Subcutaneous abdominal adipose tissue (tissue), 5 donors: ENCODE measurements around the gene SLC30A2.

Experiments
- H3K27ac ChIP-seq: one replicate; pipeline ENCODE4 v1.7.0; 2013; ENCODE audit warnings: low read depth, mild to moderate bottlenecking, inconsistent platforms, low read length, moderate library complexity
- H3K27me3 ChIP-seq, 5 donors: one replicate each; pipeline ENCODE4 v1.7.0; 2013; ENCODE audit warnings: low read length in 5 of 5, inconsistent platforms in 1 of 5; ENCODE audit not compliant: control insufficient read depth in 5 of 5, insufficient read depth in 4 of 5
- H3K36me3 ChIP-seq, 5 donors: one replicate each; pipeline ENCODE4 v1.7.0; 2013; ENCODE audit warnings: low read length in 5 of 5; ENCODE audit not compliant: control insufficient read depth in 5 of 5, insufficient read depth in 5 of 5
- H3K4me1 ChIP-seq, 5 donors: one replicate each; pipeline ENCODE4 v1.7.0; 2013; ENCODE audit warnings: low read length in 5 of 5, mild to moderate bottlenecking in 3 of 5, moderate library complexity in 1 of 5; ENCODE audit not compliant: control insufficient read depth in 5 of 5, insufficient read depth in 5 of 5
- H3K4me3 ChIP-seq, 5 donors: one replicate each; pipeline ENCODE4 v1.7.0; 2013; ENCODE audit warnings: low read length in 5 of 5, low read depth in 1 of 5
- H3K9ac ChIP-seq, 5 donors: one replicate each; pipeline ENCODE4 v1.7.0; 2013; ENCODE audit warnings: low read length in 5 of 5, mild to moderate bottlenecking in 4 of 5, moderate library complexity in 3 of 5
- H3K9me3 ChIP-seq, 5 donors: one replicate each; pipeline ENCODE4 v1.7.0; 2013; ENCODE audit warnings: low read length in 5 of 5; ENCODE audit not compliant: control insufficient read depth in 5 of 5
- donor health status: healthy.
- donor health status: healthy.
- donor health status: healthy.
- donor health status: healthy.
- donor health status: healthy.

The SLC30A2 gene

DNA sequence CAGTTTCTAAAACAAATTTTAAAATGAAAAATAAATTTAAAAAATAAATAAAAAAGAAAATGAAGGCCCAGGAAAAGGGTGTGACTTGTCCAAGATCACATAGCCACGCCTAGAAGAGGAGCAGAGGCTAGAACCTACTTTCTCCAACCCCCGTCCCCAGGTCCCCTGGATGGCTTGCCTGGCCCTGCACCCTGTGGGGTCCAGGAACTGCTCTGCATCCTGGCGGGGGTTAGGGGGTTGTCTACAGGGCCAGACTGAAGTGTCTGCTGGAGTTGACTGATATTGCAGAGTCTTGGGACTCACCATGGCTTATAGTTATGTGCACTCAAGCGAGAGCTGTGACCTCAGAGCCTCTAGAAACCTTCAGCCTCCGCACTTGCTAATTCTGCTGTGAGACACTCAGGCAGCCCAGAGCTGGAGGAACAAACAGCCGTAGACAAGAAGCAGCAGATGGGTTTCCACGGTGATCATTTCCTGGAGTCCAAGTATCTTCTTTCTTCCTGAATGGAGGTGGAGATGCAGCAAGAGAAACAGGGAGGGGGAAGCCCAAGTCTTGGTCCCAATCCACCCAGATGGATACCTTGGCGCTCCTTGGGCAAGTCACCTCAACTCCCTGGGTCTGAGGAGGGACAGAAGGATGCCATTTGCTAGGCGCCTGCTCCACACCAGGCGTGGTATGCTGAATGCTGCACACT, 29.5 kb downstream of the SLC30A2 start:
- Histone ChIP-seq H3K9ac (no peak overlapping the region), H3K36me3 (no peaks in the 10 kb centered on the region), H3K9me3 (no peaks in the 10 kb centered on the region), H3K27ac (no peak overlapping the region), H3K4me1 (peaks cover 0 to 13% (median 5%) of the 10 kb centered on the region in 5 donors), H3K27me3 (peaks cover 15 to 26% (median 25%) of the 10 kb centered on the region in 5 donors), H3K4me3 (no peak overlapping the region)

DNA sequence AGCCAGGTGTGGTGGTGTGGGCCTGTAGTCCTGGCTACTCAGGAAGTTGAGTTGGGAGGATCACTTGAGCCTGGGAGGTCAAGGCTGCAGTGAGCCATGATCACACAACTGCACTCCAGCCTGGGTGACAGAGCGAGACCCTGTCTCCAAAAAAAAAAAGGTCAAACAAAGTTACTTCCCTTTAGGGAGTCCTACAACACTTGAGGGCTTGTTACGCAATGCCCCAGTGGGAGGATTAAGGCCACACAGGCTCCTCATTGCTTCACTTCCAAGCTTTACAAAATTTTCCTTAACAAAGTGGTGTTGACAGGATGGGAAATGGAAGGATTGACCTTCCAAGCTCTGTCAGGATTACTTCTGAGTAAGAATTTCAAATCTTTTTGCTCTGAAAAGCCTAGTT, 30.6 kb downstream of the SLC30A2 start:
- H3K27ac ChIP-seq: no peak overlapping the region
- H3K27me3 ChIP-seq: peaks cover 4 to 16% (median 14%) of the 10 kb centered on the region in 5 donors
- no peak overlapping the region for H3K4me3 ChIP-seq
- H3K4me1 ChIP-seq: peaks cover 0 to 13% (median 5%) of the 10 kb centered on the region in 5 donors
- H3K9me3 ChIP-seq: no peaks in the 10 kb centered on the region
- H3K9ac ChIP-seq: peak overlapping the region in 1 of 5 donors; percentile 25
- H3K36me3 ChIP-seq: no peaks in the 10 kb centered on the region

DNA sequence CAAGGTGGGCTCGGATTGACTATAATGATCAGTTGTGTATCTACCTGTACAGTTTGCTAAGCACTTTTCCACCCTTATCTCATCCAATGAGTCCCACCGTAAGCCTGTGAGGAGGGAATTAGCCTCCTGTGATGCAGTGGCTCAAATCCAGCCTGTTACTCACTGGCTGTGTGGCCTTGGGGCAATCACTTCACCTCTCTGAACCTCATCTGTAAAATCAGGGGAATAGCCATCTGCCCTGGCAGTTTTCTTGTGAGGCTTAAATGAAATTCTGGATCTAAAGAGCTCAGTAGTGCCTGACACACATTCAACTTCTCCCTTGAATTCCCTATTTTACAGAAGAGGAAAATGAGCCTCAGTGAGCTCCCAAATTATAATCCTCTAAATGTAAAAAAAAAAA, 31.7 kb downstream of the SLC30A2 start:
- H3K9me3 ChIP-seq: no peaks in the 10 kb centered on the region
- no peak overlapping the region for H3K4me3 ChIP-seq
- peaks cover 0 to 11% (median 7%) of the 10 kb centered on the region in 5 donors for H3K27me3 ChIP-seq
- H3K4me1 ChIP-seq: peaks cover 0 to 13% (median 5%) of the 10 kb centered on the region in 5 donors
- no peak overlapping the region for H3K9ac ChIP-seq
- no peaks in the 10 kb centered on the region for H3K36me3 ChIP-seq
- H3K27ac ChIP-seq: no peak overlapping the region

DNA sequence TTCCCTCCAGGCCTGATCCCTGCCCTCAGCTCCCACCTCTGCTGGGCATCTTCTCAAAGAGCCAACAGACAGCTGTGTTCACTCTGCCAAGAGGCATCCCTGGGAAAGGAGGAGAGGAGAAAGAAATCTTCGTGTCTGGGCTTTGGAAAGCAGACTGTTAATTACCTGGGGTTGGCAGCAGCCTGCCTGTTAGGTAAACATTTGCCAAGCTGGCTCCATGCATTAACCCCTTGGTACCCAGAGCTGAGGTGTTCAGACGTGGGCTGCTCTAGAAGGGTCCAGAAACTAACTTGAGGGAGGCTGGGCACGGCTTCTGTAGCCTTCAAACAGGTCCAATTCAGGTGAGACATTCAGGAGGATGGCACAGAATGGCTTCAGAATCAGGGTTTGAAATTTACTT, 33.1 kb downstream of the SLC30A2 start:
- H3K4me3 ChIP-seq: no peak overlapping the region
- H3K36me3 ChIP-seq: no peaks in the 10 kb centered on the region
- peaks cover 0 to 11% (median 8%) of the 10 kb centered on the region in 5 donors for H3K27me3 ChIP-seq
- no peak overlapping the region for H3K27ac ChIP-seq
- no peaks in the 10 kb centered on the region for H3K9me3 ChIP-seq
- no peak overlapping the region for H3K9ac ChIP-seq
- peaks cover 0 to 13% (median 5%) of the 10 kb centered on the region in 5 donors for H3K4me1 ChIP-seq

DNA sequence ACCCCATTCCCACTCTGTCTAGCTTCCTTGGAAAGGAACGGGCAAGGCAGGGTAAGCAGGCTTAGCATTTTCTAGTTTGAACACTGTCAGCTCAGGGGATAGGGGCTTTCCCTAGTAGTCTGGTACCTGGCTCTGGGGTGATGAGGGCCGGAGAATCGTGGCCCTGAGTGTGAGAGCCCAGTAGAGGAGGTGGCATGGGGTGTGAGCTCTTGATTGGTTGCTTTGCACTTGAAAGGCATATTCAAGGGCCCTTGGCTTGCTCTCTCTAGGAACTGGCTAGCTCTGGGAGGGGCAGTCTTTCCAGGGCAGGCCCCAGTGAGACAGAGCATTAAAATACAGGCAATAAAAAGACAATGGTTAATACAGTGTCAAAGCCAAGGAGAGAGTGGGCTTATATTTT, 35.1 kb downstream of the SLC30A2 start:
- H3K27me3 ChIP-seq: peaks cover 0 to 7% (median 5%) of the 10 kb centered on the region in 5 donors
- no peaks in the 10 kb centered on the region for H3K36me3 ChIP-seq
- no peaks in the 10 kb centered on the region for H3K9me3 ChIP-seq
- H3K4me3 ChIP-seq: no peak overlapping the region
- H3K4me1 ChIP-seq: peaks cover 0 to 10% (median 7%) of the 10 kb centered on the region in 5 donors
- H3K27ac ChIP-seq: no peak overlapping the region
- H3K9ac ChIP-seq: no peak overlapping the region

DNA sequence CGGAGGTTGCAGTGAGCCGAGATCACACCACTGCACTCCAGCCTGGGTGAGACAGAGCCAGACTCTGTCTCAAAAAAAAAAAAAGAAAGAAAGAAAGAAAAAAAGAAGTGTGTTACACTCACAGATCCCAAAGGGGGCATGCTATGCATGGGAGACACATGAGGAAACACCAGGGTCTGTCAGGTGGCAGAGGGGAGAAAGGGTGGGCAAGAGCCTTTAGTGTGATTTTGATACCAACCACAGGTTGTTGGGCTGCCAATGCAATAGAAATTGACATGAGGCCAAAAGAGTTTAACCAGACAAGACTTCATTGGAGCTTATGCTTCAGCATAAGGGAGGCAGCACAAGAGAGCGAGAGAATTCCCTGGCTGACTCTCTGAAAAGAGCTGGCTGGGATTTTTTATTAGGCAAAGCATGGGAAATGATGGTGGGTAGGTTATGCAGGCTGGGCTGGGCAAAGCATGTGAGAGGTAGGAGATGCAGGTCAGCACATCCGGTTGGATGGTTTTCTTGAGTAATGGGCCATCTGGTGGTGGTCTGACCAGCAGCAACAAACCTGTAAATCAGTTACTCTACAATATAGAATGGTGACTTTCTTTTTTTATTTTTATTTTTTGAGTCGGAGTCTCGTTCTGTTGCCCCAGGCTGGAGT, 36.0 kb downstream of the SLC30A2 start:
- no peak overlapping the region for H3K9ac ChIP-seq
- no peak overlapping the region for H3K27ac ChIP-seq
- no peak overlapping the region for H3K4me3 ChIP-seq
- no peaks in the 10 kb centered on the region for H3K36me3 ChIP-seq
- no peaks in the 10 kb centered on the region for H3K9me3 ChIP-seq
- peaks cover 2 to 12% (median 12%) of the 10 kb centered on the region in 5 donors for H3K4me1 ChIP-seq
- H3K27me3 ChIP-seq: peaks cover 0 to 7% (median 5%) of the 10 kb centered on the region in 5 donors

DNA sequence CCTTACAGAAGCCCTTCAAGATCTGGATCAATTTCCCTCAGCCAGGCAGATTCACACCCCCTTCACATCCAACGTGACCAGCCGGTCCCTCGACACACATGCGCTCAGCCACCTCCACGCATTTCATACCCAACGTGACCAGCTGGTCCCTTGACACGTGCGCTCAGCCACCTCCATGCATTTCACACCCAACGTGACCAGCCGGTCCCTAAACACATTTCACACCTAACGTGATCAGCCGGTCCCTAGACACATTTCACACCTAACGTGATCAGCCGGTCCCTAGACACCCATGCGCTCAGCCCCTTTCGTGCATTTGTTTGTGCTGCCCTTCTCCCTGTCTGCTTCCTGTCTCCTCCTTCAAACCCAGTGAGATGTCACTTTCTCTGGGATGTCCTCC, 39.2 kb downstream of the SLC30A2 start:
- H3K4me3 ChIP-seq: no peak overlapping the region
- no peaks in the 10 kb centered on the region for H3K36me3 ChIP-seq
- H3K9me3 ChIP-seq: no peaks in the 10 kb centered on the region
- H3K27ac ChIP-seq: no peak overlapping the region
- H3K9ac ChIP-seq: no peak overlapping the region
- peaks cover 4 to 15% (median 13%) of the 10 kb centered on the region in 5 donors for H3K4me1 ChIP-seq
- H3K27me3 ChIP-seq: peaks cover 0 to 7% (median 2%) of the 10 kb centered on the region in 5 donors

DNA sequence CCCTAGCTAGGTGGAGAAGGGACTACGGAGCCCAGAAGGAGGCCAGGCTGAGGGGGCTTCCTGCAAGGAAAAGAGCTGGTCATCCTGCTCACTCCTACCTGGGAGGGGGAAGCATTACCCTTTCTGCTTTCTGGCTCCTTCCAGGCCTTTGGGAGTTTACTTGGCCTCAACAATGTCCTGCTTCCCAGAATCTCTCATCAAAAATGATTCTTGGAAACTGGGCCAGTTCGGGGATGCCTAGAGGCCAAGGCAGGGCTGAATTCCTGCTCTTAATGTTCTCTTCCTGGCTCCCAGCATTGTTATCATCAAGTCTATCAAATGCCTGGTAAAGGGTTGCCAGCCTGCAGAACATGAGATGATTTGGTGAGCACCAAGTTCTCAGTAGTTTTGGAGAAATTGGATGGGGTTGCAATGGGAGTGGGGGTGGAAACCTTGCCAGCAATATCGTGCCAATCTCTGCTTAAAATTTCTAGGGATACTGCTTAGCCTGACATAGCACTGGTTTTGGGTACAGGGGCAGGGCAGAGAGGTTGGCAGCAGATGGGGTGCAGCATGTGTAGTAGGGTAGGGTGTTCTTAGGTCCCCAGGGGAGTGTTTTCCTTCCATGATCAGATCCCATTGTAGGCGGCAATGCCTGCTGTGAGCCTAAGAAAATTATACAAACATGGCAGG, 40.3 kb downstream of the SLC30A2 start:
- Histone ChIP-seq H3K9ac (no peak overlapping the region), H3K27ac (no peak overlapping the region)

DNA sequence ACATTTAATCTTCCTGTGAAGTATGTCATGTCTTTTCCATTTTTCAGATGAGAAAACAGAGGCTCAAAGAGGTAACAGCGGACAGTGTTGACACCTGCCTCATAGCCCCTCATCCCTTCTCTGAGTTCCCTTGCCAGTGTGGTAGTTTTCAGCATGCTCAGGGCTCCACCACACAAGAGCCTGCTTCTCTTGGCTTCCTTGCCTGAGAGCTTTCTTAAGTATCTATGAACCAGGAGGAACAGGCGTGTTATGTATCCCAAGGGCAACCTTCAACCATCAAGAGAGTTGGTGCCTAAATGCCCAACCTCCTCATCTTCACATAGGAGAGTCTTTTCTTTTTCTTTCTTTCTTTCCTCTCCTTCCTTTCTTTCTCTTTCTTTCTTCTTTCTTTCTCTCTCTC, 42.2 kb downstream of the SLC30A2 start:
- Histone ChIP-seq H3K36me3 (no peaks in the 10 kb centered on the region), H3K9me3 (no peaks in the 10 kb centered on the region), H3K9ac (no peak overlapping the region), H3K27ac (no peak overlapping the region), H3K27me3 (peaks cover 0 to 4% (median 0%) of the 10 kb centered on the region in 5 donors), H3K4me1 (peaks cover 4 to 16% (median 14%) of the 10 kb centered on the region in 5 donors), H3K4me3 (no peak overlapping the region)

More for the DNA sequence above, 40.3 kb downstream of the SLC30A2 start:
- H3K4me3 ChIP-seq: no peak overlapping the region
- H3K4me1 ChIP-seq: peaks cover 4 to 15% (median 13%) of the 10 kb centered on the region in 5 donors
- no peaks in the 10 kb centered on the region for H3K9me3 ChIP-seq
- no peaks in the 10 kb centered on the region for H3K36me3 ChIP-seq
- peaks cover 0 to 7% (median 2%) of the 10 kb centered on the region in 5 donors for H3K27me3 ChIP-seq

DNA sequence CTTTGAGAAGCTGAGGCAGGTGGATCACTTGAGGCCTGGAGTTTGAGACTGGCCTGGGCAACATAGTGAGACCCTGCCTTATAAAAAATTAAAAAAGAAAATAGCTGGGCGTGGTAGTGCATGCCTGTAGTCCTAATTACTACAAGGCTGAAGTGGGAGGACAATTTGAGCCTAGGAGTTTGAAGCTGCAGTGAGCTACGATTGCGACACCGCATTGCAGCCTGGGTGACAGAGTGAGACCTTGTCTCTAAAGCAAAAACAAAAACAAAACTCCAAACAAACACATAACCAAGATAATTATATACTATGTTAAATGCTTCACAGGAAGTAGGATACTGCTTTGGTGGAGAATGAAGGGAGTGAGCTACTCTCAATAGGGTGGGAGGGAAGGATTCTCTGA, 42.7 kb downstream of the SLC30A2 start:
- Histone ChIP-seq H3K27ac (no peak overlapping the region), H3K36me3 (no peaks in the 10 kb centered on the region), H3K9me3 (no peaks in the 10 kb centered on the region), H3K27me3 (peaks cover 0 to 4% (median 0%) of the 10 kb centered on the region in 5 donors), H3K9ac (no peak overlapping the region), H3K4me1 (peaks cover 6 to 20% (median 19%) of the 10 kb centered on the region in 5 donors), H3K4me3 (no peak overlapping the region)
